HepG2 (cell line): ENCODE results near the gene BUD23.

Experiments used
- BRCA1 ChIP-seq: sonication (generic); formaldehyde crosslinking; IDR thresholded peaks from 2 replicates; pipeline ENCODE4 v1.4.0; 2020; ENCODE audit warnings: missing genetic modification reagents
- EP300 ChIP-seq, 3 experiments: sonication (generic) in 1 of 3; formaldehyde crosslinking in 1 of 3; IDR thresholded peaks; 2 replicates each; pipeline versions ENCODE4 v1.5.1 to v1.6.1; 2011 to 2020; ENCODE audit warnings: low read depth in 2 of 3, low read length in 2 of 3, borderline replicate concordance in 1 of 3, improper control_type of control experiment in 1 of 3, mild to moderate bottlenecking in 1 of 3, missing genetic modification reagents in 1 of 3, moderate library complexity in 1 of 3
- TCF12 ChIP-seq, 2 experiments: fragments of 450-650 bp in 1 of 2; sonication (generic) in 1 of 2; formaldehyde crosslinking in 1 of 2; IDR thresholded peaks; 2 replicates each; pipeline versions ENCODE4 v1.6.1 to v1.8.0; 2017 to 2022; ENCODE audit warnings: antibody characterized with exemption in 1 of 2, mild to moderate bottlenecking in 1 of 2, missing genetic modification reagents in 1 of 2, moderate library complexity in 1 of 2
- ZNF629 ChIP-seq: sonication (generic); formaldehyde crosslinking; conservative IDR thresholded peaks from 2 replicates; pipeline ENCODE4 v1.5.0; 2020; ENCODE audit warnings: missing genetic modification reagents
- TF ChIP-seq, protein P1 (sequence below): IDR thresholded peaks from 2 replicates; pipeline ENCODE4 v1.6.1; 2016; ENCODE audit warnings: missing compliant biosample characterization, missing genetic modification reagents, borderline replicate concordance

- TF ChIP-seq, protein P1, sequence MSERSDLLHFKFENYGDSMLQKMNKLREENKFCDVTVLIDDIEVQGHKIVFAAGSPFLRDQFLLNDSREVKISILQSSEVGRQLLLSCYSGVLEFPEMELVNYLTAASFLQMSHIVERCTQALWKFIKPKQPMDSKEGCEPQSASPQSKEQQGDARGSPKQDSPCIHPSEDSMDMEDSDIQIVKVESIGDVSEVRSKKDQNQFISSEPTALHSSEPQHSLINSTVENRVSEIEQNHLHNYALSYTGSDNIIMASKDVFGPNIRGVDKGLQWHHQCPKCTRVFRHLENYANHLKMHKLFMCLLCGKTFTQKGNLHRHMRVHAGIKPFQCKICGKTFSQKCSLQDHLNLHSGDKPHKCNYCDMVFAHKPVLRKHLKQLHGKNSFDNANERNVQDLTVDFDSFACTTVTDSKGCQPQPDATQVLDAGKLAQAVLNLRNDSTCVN = no peak
- TF ChIP-seq ZNF629 (CRISPR knock-in tag) (no peak), EP300 (IDR thresholded peaks at IDR 0.05; ENCODE audit: low read depth in 2 of 2, low read length in 2 of 2) (no peak), EP300 (CRISPR knock-in tag; IDR thresholded peaks at IDR 0.05; ENCODE audit: borderline replicate concordance) (no peak), BRCA1 (CRISPR knock-in tag) (no peak), TCF12 (IDR thresholded peaks at IDR 0.05) (no peak), TCF12 (CRISPR knock-in tag; IDR thresholded peaks at IDR 0.05) (no peak)
These were observed 35.1 kb downstream of the BUD23 start for GRCh38 chr7:73718438-73718881.
